Neural cell (in vitro differentiated cells): ENCODE measurements around the gene USP34. TPM values are rescaled to one million over a fixed set of nuclear protein-coding genes. Genes with fewer than 3 reads are reported as not detected.

Experiments
- H2AFZ ChIP-seq: fragments of 200-600, 300-800 bp; sonication (generic), shearing (Covaris generic); 2 replicates; pipeline ENCODE4 v1.6.0; 2014; ENCODE audit warnings: low read depth, mild to moderate bottlenecking, antibody characterized with exemption, low read length, moderate library complexity
- H3F3A ChIP-seq: fragments of 200-600 bp; shearing (Covaris generic); 2 replicates; pipeline ENCODE4 v1.6.1; 2016; ENCODE audit warnings: mild to moderate bottlenecking, moderate library complexity, mixed read lengths, antibody characterized with exemption, low read length; ENCODE audit not compliant: insufficient read depth, poor library complexity, severe bottlenecking
- H3K27ac ChIP-seq: fragments of 200-600, 300-800 bp; sonication (generic), shearing (Covaris generic); 2 replicates; pipeline ENCODE4 v1.5.1; 2014; ENCODE audit warnings: mild to moderate bottlenecking, low read length, moderate library complexity
- H3K27me3 ChIP-seq: fragments of 300-800, 200-600 bp; sonication (generic), shearing (Covaris generic); 2 replicates; pipeline ENCODE4 v1.6.0; 2014; ENCODE audit warnings: mild to moderate bottlenecking, low read depth, low read length, moderate library complexity; ENCODE audit not compliant: insufficient read depth
- H3K36me3 ChIP-seq: fragments of 300-800, 200-600 bp; sonication (generic), shearing (Covaris generic); 2 replicates; pipeline ENCODE4 v1.5.1; 2014; ENCODE audit warnings: mild to moderate bottlenecking, antibody characterized with exemption, low read length, moderate library complexity; ENCODE audit not compliant: insufficient read depth
- H3K4me2 ChIP-seq: fragments of 300-800, 200-600 bp; sonication (generic), shearing (Covaris generic); 2 replicates; pipeline ENCODE4 v1.6.0; 2014; ENCODE audit warnings: mild to moderate bottlenecking, low read length
- H3K4me3 ChIP-seq: fragments of 300-800, 200-600 bp; sonication (generic), shearing (Covaris generic); 2 replicates; pipeline ENCODE4 v1.5.1; 2014; ENCODE audit warnings: mild to moderate bottlenecking, low read length, moderate library complexity
- H3K79me2 ChIP-seq: fragments of 200-600 bp; shearing (Covaris generic); replicated peaks from 2 replicates; pipeline ENCODE4 v1.6.0; 2014; ENCODE audit warnings: mild to moderate bottlenecking, low read length, moderate library complexity; ENCODE audit not compliant: insufficient read depth
- H3K9ac ChIP-seq: fragments of 300-800, 200-600 bp; sonication (generic), shearing (Covaris generic); 2 replicates; pipeline ENCODE4 v1.6.1; 2016; ENCODE audit warnings: mild to moderate bottlenecking, low read length, mixed read lengths
- H3K9me2 ChIP-seq: fragments of 200-600 bp; shearing (Covaris generic); 2 replicates; pipeline ENCODE4 v1.6.1; 2016; ENCODE audit warnings: mild to moderate bottlenecking, low read length, mixed read lengths; ENCODE audit not compliant: insufficient read depth
- H3K9me3 ChIP-seq: fragments of 200-600, 300-800 bp; sonication (generic), shearing (Covaris generic); 2 replicates; pipeline ENCODE4 v1.6.1; 2016; ENCODE audit warnings: mild to moderate bottlenecking, mixed run types, low read length, moderate library complexity, mixed read lengths
- H4K20me1 ChIP-seq: fragments of 200-600 bp; shearing (Covaris generic); 2 replicates; pipeline ENCODE4 v1.6.1; 2016; ENCODE audit warnings: mild to moderate bottlenecking, mixed run types; ENCODE audit not compliant: insufficient read depth
- EP300 ChIP-seq: fragments of 450-650 bp; conservative IDR thresholded peaks from 2 replicates; pipeline ENCODE4 v1.6.1; 2014; ENCODE audit warnings: antibody characterized with exemption, mild to moderate bottlenecking, moderate library complexity; ENCODE audit not compliant: poor library complexity, severe bottlenecking
- EZH2 ChIP-seq: fragments of 200-600, 300-800 bp; shearing (Covaris generic), sonication (generic); IDR thresholded peaks from 2 replicates; pipeline ENCODE4 v1.6.1; 2014; ENCODE audit warnings: antibody characterized with exemption, low read length, borderline replicate concordance, mild to moderate bottlenecking; ENCODE audit not compliant: insufficient read depth, poor library complexity, severe bottlenecking
- MXI1 ChIP-seq: fragments of 450-650 bp; conservative IDR thresholded peaks from 2 replicates; pipeline ENCODE4 v1.6.1; 2014; ENCODE audit warnings: antibody characterized with exemption, mild to moderate bottlenecking; ENCODE audit not compliant: poor library complexity, severe bottlenecking
- POLR2AphosphoS5 ChIP-seq: IDR thresholded peaks from 2 replicates; pipeline ENCODE4 v1.6.1; 2012
- RAD21 ChIP-seq: fragments of 450-650 bp; conservative IDR thresholded peaks from 2 replicates; pipeline ENCODE4 v1.6.1; 2014; ENCODE audit warnings: antibody characterized with exemption, mild to moderate bottlenecking, moderate library complexity
- SMC3 ChIP-seq: fragments of 450-650 bp; conservative IDR thresholded peaks from 2 replicates; pipeline ENCODE4 v1.6.1; 2014; ENCODE audit warnings: antibody characterized with exemption, mild to moderate bottlenecking, moderate library complexity; ENCODE audit not compliant: poor library complexity
- TAF1 ChIP-seq: IDR thresholded peaks from 2 replicates; pipeline ENCODE4 v1.6.1; 2012; ENCODE audit warnings: low read depth
- polyA plus RNA-seq: library from polyadenylated mRNA; depleted of rRNA; stranded (reverse); fragments of >200 nt; gene quantifications from 2 replicates; pipeline ENCODE4 v1.2.3, GENCODE V29; 2014
- TF ChIP-seq, protein P1 (sequence below): IDR thresholded peaks from 2 replicates; pipeline ENCODE4 v1.6.1; 2012; ENCODE audit warnings: borderline replicate concordance
- TF ChIP-seq, protein P2 (sequence below): fragments of 450-650 bp; IDR thresholded peaks from 2 replicates; pipeline ENCODE4 v1.5.1; 2014; ENCODE audit warnings: antibody characterized with exemption, mild to moderate bottlenecking, moderate library complexity; ENCODE audit not compliant: poor library complexity, severe bottlenecking

The USP34 gene
- polyA plus RNA-seq, 1 donor from 2014 or later: 87.9 TPM

DNA sequence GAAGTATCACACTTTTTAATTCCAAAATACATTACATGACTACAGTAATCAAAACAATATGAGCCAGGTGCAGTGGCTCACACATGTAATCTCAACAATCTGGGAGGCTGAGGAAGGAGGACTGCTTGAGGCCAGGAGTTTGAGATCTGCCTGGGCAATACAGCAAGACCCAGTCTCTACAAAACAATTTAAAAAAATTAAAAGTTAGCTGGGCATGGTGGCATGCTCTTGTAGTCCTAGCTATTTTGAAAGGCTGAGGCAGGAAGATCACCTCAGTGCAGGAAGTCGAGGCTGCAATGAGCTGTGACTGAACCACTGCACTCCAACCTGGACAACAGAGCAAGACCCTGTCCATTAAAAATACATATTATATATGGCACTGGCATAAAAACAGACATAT, 109.8 kb downstream of the USP34 start:
- Histone ChIP-seq H3K27me3 (no peaks in the 10 kb centered on the region), H3K4me3 (no peak overlapping the region), H2AFZ (no peak overlapping the region), H3K9me2 (no peaks in the 10 kb centered on the region), H3K4me2 (no peak overlapping the region), H4K20me1 (no peaks in the 10 kb centered on the region), H3K9me3 (no peaks in the 10 kb centered on the region), H3K27ac (no peak overlapping the region), H3K36me3 (no peaks in the 10 kb centered on the region), H3F3A (no peaks in the 10 kb centered on the region), H3K9ac (no peak overlapping the region), H3K79me2 (peaks cover 5% of the 10 kb centered on the region)
- TF ChIP-seq SMC3: no peak

GRCh38 chr2:61359058-61359457, 111.8 kb downstream of the USP34 start:
- Histone ChIP-seq H3K9ac (no peak overlapping the region), H3K79me2 (no peaks in the 10 kb centered on the region), H3K9me3 (no peaks in the 10 kb centered on the region), H3K4me3 (no peak overlapping the region), H3K9me2 (no peaks in the 10 kb centered on the region), H2AFZ (no peak overlapping the region), H3K27ac (no peak overlapping the region), H3K36me3 (no peaks in the 10 kb centered on the region), H3F3A (no peaks in the 10 kb centered on the region), H3K27me3 (no peaks in the 10 kb centered on the region), H3K4me2 (no peak overlapping the region), H4K20me1 (no peaks in the 10 kb centered on the region)
- no peak for TF ChIP-seq EP300
- no peak for TF ChIP-seq POLR2AphosphoS5
- TF ChIP-seq RAD21: no peak
- TF ChIP-seq MXI1: no peak
- TF ChIP-seq, protein P1, sequence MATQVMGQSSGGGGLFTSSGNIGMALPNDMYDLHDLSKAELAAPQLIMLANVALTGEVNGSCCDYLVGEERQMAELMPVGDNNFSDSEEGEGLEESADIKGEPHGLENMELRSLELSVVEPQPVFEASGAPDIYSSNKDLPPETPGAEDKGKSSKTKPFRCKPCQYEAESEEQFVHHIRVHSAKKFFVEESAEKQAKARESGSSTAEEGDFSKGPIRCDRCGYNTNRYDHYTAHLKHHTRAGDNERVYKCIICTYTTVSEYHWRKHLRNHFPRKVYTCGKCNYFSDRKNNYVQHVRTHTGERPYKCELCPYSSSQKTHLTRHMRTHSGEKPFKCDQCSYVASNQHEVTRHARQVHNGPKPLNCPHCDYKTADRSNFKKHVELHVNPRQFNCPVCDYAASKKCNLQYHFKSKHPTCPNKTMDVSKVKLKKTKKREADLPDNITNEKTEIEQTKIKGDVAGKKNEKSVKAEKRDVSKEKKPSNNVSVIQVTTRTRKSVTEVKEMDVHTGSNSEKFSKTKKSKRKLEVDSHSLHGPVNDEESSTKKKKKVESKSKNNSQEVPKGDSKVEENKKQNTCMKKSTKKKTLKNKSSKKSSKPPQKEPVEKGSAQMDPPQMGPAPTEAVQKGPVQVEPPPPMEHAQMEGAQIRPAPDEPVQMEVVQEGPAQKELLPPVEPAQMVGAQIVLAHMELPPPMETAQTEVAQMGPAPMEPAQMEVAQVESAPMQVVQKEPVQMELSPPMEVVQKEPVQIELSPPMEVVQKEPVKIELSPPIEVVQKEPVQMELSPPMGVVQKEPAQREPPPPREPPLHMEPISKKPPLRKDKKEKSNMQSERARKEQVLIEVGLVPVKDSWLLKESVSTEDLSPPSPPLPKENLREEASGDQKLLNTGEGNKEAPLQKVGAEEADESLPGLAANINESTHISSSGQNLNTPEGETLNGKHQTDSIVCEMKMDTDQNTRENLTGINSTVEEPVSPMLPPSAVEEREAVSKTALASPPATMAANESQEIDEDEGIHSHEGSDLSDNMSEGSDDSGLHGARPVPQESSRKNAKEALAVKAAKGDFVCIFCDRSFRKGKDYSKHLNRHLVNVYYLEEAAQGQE: no peak
- TF ChIP-seq, protein P2, sequence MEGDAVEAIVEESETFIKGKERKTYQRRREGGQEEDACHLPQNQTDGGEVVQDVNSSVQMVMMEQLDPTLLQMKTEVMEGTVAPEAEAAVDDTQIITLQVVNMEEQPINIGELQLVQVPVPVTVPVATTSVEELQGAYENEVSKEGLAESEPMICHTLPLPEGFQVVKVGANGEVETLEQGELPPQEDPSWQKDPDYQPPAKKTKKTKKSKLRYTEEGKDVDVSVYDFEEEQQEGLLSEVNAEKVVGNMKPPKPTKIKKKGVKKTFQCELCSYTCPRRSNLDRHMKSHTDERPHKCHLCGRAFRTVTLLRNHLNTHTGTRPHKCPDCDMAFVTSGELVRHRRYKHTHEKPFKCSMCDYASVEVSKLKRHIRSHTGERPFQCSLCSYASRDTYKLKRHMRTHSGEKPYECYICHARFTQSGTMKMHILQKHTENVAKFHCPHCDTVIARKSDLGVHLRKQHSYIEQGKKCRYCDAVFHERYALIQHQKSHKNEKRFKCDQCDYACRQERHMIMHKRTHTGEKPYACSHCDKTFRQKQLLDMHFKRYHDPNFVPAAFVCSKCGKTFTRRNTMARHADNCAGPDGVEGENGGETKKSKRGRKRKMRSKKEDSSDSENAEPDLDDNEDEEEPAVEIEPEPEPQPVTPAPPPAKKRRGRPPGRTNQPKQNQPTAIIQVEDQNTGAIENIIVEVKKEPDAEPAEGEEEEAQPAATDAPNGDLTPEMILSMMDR: no peak
- no peak for TF ChIP-seq SMC3
- TF ChIP-seq EZH2: no peak
- no peak for TF ChIP-seq TAF1

DNA sequence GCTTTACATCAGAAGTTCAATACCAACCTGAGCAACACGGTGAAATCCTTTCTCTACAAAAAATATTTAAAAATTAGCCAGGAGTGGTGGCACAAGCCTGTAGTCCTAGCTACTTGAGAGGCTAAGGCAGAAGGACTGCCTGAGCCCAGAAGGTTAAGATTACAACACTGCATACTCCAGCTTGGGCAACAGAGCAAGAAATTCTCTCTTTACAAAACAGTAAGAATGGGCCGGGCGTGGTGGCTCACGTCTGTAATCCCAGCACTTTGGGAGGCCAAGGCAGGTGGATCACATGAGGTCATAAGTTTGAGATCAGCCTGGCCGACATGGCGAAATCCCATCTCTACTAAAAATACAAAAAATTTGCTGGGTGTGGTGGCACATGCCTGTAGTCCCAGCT, 113.2 kb downstream of the USP34 start:
- no peak overlapping the region for H3K4me2 ChIP-seq
- no peaks in the 10 kb centered on the region for H3K27me3 ChIP-seq
- peaks cover 3% of the 10 kb centered on the region for H3K9me3 ChIP-seq
- TF ChIP-seq MXI1 (no peak), EP300 (no peak), TAF1 (no peak), EZH2 (no peak), SMC3 (no peak), RAD21 (no peak), POLR2AphosphoS5 (no peak)
- TF ChIP-seq, protein P2: no peak
- TF ChIP-seq, protein P1: no peak
- no peaks in the 10 kb centered on the region for H3F3A ChIP-seq
- H2AFZ ChIP-seq: no peak overlapping the region
- no peaks in the 10 kb centered on the region for H3K9me2 ChIP-seq
- no peaks in the 10 kb centered on the region for H3K36me3 ChIP-seq
- no peak overlapping the region for H3K27ac ChIP-seq
- H3K9ac ChIP-seq: no peak overlapping the region
- no peaks in the 10 kb centered on the region for H3K79me2 ChIP-seq
- H4K20me1 ChIP-seq: no peaks in the 10 kb centered on the region
- no peak overlapping the region for H3K4me3 ChIP-seq
